Stimulated activated CD4-positive, alpha-beta T cell treated with anti-CD3 and anti-CD28 coated beads, Interleukin-2, amount 100 ng/mL, for 24 hours (primary cell): ENCODE results near the gene NUMB.
"Not testable (repeated sequence)": the region's sequence is repeated elsewhere in the genome, so short reads cannot be mapped to it uniquely, and the experiment has no call there.

Source experiments
- DNase-seq, 2 donors: peaks; one replicate each; pipeline ENCODE4 v3.0.0-alpha.2; 2020

Gene NUMB

DNA sequence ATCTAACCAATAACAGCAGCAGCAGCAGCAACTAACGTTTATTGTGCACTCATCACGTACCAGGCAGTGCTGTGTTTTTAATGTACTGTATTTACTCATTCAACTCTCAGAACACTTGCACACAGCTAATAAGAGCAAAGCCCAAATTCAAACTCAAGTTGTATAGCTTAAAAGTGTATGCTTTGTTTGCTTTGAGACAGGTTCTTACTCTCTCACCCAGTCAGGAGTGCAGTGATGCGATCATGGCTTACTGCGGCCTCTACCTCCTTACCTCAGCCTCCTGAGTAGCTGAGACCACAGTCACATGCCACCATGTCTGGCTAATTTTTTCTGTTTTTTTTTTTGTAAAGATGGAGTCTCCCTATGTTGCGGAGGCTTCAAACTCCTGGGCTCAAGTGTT, 115.7 kb downstream of the NUMB start:
- no peak for DNase-seq

DNA sequence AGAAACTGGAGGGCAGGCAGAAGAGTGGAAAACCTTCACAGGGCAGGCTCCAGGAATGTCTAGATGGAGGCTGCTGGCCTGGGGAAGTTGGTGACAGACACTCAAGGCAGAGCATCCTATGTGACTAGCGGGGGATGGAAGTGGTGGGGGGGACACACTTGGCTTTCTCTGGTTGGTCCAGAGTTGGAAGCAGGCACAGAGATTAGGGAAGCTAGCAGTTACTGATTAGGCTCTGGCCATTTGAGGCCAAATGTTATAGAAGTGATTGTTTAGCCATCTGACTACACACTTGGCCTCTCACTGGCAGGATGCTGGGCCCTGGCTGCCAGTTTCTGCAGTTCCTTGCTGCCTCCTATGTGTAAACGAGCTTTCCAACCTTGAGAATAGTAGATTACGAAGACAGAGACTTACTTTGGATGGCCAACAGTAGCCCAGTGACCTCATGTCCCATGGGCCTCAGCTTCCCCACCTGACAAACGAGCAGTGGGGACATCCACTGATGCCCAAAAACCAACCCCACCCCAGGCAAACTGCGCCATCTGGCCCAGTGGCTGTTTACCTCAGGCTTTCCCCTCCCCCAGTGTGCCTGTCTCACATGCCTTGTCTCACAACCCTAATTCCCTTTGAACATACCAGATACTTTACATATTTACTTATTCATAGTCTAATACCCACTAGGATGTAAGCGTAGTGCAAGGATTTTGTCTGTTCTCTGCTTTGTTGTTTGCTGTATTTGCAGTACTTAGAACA, 118.3 kb downstream of the NUMB start:
- DNase-seq: no peak

DNA sequence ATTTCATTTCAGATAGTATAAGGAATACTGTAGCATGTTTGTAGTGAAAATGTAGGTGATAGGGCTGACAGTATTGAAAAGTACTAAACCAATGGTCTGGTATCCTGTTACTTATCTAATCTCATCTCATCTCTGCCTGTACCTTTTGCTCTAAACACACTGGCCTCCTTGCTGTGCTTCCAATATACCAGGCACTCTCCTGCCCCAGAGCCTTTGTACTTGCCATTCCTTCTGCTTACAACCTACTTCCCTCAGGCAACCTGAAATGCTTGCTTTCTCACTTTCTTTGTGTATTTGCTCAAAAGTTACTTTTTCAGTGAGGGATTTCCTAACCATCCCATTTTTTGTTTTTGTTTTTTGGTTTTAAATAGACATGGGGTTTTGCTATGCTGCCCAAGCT, 119.1 kb downstream of the NUMB start:
- DNase-seq: no peak

DNA sequence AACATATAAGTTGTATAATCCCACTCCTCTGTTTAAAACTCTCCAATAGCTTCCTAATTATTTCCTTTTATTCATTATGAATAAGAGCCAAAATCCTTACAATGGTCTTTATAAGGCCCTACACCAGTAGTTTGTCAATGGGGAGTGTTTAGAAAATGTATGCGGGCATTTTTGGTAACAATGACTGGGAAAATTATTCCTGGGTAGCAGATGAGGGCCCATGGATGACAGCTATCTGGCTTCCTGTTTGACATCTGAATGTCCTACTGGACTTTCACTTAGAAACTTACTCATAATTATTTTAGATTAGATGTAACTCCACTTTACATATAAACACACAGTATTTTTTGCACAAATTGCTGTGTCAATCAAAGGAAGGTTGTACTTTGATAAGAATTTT, 119.8 kb downstream of the NUMB start:
- no peak for DNase-seq

DNA sequence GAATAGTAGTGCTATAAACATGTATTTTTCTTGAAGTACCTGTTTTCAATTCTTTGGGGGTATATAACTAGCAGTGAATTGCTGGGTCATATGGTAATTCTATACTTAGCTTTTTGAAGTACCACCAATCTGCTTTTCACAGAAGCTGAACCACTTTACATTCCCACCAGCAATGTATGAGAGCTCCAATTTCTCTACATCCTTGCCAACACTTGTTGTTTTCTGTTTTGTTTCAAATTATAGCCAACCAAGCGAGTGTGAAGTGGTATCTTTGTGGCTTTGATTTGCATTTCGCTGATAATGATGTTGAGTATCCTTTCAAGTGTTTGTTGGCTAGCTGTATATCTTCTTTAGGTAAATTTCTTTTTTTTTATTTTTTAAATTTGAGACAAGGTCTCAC, 125.3 kb downstream of the NUMB start:
- no peak for DNase-seq

DNA sequence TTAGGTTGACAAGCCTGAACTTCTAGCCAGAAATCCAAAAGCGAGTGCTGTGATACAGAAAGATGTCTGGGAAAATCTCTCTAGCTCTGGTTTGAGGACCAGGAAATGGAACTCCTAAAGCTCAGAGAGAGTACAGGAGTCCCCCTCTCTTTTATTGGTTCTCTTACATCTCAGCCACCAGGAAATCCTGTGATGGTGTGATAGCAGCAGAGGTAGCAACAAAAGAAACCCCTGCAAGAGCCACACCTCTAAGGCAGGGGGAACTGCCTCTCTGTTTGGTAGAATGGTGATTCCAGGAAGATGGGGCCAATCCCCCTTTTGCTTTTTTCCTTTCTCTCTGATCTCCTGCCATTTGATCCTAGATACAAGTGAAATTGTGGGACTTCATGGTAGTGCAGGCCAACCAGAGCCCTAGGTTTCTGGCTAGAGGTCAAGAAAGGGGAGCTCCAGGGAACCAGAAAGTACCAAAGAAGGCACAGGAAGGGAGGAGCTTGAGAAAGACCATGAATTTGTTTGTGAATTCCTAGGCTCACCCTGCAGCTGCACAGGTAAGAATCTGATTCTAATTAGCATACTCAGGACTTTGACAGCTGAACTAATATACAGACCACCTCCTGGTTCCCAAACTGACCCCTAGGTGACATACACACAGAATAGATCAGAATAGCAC, 132.6 kb downstream of the NUMB start:
- DNase-seq: no peak

DNA sequence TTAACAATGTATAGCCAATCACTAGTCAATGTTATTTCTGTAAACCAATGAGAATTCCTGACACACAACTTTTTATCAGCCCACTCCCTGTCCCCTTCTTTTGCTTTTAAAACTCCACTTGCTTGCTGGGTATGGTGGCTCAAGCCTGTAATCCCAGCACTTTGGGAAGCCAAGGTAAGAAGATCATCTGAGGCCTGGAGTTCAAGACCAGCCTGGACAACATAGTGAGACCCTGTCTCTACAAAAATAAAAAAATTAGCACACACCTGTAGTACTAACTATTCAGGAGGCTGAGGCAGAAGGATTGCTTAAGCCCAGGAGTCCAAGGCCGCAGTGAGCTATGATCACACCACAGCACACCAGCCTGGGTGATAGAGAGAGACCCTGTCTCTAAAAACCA, 133.3 kb downstream of the NUMB start:
- no peak for DNase-seq

DNA sequence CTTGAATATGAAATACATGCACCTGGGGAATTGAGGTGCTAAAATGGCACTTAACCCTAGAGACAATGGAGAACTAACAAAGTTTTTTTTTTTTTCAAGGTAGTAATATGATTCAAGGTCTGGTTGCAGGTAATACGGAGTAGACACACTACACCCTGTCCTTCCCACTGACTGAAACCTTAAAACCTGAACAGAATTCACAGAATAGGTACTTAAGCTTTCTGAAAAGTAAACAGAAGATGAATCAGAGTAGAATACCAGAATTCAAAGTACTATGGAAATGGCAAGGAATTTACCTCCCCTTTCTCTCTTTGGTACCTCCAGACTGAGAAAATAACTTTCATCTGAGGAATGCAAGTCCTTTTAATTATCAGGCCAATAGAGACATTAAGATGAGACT, 133.8 kb downstream of the NUMB start:
- DNase-seq: no peak

DNA sequence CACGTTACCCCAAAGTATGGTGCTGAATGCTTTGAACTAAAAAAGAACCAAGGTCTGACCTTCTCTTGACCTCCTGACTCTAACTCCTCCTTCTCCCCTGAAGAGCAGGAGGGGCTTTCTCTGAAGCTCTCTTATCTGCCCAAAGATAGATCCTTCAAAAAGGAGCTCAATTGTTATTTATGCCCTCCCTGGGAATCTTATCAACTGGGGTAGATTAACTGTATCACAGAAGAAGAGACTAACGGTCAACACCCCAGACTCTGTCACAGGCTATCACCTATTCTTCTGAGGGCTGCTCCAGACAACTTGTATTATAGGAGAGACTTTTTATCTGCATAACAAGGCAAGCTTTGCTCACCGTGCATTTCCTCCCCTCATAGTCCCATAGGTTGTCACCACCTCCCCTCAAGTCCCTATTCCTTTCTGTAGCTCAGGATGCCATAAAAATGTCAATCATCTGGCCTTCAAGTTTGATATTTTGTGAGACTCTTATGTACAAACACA, 134.4 kb downstream of the NUMB start:
- no peak for DNase-seq

DNA sequence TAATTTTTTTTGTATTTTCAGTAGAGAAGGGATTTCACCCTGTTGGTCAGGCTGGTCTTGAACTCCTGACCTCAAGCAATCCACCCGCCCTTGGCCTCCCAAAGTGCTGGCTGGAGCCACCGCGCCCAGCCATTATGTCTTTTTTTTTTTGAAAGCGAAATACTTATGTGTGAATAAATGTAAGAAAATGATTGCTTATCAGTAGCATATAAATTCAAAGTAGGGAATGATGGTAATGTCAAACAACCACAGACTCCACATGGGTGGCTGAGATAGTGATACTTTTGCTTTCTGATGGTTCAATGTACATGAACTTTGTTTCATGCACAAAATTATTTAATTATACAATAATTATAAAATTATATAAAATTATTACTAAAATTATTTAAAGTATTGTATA, 145.2 kb downstream of the NUMB start:
- DNase-seq: no peak

DNA sequence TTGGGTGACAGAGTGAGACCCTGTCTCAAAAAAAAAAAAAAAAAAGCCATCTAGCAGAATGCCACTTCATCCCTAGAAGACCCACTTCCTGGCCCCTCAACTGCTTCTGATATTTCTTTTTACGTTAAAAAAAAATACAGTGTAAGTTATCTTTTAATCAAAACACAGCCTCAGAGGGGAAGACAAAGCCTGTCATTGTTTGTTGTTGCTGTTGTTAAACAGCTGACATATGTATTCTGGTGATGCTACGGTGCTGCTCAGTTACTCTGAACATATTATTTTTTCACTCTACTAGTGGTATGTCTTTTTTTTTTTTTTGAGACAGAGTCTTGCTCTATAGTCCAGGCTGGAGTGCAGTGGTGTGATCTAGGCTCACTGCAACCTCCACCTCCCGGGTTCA, 145.7 kb downstream of the NUMB start:
- DNase-seq: no peak

DNA sequence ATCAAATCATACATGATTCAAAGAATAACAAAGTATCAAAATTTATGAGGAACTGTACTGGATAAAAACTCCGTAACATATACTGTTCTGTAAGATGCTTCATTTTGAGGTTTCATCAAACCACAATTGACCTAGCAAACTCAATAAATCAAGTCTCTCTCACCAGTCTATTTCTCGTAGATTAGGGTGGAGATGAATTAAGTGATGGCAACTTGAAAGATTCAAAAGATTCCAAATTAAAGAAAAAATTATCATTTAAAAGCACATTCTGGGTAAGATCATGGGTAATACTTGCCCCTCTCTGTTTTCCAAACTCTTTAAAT, 146.7 kb downstream of the NUMB start:
- DNase-seq: no peak

DNA sequence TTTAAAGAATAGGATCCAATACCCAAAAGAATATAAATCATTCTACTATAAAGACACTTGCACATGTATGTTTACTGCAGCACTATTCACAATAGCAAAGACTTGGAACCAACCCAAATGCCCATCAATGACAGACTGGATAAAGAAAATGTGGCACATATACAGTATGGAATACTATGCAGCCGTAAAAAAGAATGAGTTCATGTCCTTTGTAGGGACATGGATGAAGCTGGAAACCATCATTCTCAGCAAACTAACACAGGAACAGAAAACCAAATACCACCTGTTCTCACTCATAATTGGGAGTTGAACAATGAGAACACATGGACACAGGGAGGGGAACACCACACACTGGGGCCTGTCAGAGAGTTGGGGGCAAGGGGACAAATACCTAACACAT, 149.1 kb downstream of the NUMB start:
- DNase-seq: not testable (repeated sequence)

DNA sequence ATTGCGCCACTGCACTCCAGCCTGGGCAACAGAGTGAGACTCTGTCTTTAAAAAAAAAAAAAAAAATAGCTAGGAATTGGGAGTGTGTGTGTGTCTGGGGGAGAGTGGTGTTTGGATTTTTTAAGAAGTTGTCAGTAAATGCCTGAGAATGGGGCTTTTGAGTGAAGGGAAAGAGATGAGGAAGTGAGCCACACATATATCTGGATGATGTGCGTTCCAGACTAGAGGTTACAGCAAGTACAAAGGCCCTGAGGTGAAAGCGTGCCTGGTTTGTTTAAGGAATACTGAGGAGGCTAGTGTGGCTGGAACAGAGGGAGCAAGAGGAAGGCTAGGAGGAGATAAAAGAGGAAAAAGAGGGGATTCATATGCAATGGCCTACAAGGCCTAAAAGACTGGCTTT, 151.1 kb downstream of the NUMB start:
- DNase-seq: no peak

DNA sequence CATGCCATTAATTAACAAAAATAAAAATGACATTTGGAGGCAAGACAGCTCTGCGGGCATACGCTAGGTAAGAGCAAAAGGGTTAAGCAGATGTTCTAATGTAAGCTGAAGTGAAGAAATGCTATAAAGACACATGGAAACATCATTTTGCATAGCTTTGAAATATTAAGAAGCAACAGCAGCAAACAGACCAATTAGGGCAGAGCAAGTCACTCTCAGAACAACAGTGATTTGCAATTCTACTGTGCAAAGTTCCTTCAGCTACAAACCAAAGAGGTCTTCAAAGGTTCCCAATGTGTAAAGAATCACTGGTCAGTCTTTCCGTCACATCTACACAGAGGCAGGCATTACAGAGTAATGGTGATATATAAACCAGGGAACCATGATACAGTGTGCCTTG, 152.8 kb downstream of the NUMB start:
- DNase-seq: no peak

DNA sequence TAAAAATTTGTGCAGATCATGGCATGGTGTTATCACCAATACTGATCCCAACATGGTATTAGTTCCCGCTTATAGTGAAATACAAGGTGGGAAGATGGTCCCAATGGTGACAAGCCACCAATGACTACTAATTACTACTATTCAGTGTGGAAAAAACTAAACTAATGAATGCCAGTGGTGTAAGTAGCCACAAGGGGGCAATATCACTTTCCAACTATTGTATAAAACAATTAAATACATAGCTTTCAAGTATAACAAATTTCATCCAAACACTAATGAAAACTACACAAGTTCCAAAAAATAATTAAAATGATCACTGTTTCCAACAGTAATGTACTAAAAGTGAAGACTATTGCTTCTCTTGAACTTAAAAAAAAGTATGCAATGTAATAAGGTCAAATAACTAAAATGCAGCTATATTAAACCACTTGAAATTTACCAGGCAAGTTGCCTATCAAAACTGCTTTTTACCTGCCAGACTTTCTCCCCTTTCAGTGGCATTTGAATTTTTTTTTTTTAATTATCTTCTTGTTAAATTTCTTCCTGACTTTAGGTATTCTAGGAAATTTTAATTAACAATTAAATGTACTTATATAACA, 163.0 kb downstream of the NUMB start:
- DNase-seq: no peak

DNA sequence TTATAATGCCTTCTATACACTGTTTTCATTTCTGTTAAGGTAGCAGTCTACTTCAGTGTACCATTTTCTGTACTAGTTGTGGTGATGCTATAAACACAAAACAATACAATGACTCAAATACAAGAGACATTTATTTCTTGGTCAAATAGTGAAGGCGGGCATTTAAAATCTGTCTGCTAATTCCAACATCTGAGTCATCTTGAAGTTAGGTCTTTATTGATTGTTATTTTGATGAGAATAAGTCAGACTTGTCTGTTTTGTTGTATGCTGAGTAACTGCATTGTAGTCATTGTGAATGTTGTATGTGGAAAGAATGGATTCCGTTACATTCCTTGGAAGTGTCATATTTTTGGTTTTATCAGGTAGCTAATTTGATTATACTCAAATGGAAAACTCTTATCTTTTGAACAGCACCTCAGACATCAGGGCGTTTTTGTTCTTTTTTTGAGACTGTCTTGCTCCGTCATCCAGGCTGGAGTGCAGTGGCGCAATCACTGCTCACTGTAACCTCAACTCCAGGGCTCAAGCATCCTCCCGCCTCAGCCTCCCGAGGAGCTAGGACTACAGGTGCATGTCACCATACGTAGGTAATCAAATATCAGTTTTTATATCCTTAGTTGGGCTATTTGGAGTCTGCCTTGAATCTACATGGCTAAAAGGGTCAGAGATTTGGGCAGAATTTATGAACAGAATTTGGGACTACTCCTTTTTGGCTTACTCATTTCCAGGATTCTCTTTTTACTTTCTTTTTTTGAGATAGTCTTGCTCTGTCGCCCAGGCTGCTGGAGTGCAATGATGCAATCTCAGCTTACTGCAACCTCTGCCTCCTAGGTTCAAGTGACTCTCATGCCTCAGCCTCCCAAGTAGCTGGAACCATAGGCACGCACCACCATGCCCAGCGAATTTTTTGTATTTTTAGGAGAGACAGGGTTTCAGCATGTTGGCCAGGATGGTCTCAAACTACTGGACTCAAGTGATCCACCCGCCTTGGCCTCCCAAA, 164.3 kb downstream of the NUMB start:
- DNase-seq: no peak

DNA sequence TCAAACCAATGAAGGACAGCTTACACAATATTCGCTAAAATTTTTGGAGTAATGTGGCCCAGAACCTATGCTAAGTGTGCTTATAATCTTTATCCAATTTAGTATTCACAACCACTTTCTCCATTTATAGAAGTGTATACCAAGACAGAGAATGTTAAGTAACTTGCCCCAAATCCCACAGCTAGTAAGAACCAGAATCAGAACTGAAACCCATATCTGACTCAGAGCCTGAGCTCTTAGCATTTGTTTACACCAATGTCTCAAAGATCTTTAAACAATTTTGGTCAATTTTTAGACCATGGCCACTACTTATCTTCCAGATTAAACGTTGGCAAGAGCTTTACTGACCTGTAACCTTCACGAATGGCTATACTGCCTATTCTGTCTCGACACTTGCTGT, 168.1 kb downstream of the NUMB start:
- no peak for DNase-seq

DNA sequence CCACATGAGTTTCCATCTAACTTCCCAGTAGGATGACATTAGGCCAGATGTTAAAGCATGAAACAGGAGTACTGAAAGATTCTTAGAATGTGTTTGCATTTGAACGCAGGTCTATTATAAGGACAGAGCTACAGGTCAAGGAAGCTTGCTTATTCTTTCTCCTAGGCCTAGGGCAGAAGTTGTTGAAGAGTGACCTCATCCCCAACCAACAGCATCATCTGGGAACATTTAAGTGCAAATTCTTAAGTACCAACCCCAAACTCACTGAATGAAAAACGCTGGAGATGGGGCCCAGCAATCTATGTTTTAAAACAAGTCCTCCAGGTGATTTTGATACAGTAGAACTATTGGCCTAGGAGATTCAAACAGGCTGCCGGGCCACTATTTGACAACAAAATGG, 168.6 kb downstream of the NUMB start:
- no peak for DNase-seq

DNA sequence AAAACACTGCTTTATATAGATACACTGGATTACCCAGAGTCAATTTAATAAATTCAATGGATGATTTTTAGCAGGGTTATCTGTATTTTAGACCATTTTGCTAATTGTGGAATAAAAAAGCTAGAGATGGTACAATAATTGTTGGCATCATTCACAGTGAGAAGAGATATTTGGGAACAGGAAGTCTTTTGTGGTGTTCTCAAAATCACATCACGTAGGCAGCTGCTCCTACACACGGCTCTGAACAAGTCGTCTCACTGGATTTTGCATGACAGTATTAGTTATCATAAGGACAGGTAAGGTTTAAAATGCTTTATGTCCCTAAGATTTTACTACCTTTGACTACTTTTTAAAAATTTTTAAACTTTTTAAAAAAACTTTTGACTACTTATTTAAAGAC, 169.0 kb downstream of the NUMB start:
- no peak for DNase-seq

DNA sequence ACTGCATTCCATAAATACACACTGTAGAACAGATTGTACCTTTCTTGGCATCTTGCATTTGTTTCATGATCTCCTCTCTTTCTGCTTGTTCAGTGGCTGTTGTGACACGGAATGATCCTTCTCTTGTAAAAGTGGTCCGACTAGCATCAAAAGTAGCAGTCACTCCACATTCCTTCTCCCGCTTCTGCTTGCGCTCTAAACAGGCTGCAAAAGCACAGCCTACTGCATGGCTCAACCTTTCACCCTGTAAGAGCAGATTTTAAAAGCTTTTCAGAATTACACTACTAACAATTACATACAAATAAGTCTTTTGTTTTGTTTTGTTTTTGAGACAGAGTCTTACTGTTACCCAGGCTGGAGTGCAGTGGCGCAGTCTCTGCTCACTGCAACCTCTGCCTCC, 171.3 kb downstream of the NUMB start:
- DNase-seq: no peak

DNA sequence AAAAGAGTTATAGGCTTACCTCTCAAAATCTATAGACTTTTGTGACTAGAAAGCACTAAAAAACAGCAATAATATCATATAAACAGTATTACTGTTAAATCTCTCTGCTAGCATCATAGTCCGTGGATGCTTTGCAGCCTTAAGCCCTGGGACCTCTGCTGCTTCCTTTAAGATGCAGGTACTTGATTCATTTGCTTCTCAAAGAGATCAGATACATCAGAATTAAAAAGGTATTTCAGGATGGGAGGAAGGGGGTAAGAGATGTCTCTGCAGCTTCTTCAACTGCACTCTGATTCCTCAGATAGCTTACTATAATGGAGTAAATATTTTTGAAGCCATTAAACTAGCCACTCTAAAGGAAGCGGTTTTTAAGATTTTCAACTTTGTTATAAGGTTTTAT, 171.7 kb downstream of the NUMB start:
- DNase-seq: no peak

DNA sequence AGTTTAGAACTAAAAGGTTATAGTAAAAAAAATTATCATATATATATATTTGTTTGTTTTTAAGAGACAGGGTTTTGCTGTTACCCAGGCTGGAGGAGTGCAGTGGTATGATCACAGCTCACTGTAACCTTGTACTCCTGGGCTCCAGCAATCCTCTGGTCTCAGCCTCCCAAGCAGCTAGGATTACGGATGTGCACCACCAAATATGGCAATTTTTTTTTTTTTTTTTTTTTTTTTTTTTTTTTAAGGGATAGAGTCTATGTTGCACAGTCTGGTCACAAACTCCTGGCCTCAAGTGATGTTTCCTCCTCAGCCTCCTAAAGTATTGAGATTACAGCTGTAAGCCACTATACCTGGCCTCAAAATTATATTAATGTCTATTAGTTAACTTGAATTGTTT, 172.4 kb downstream of the NUMB start:
- no peak for DNase-seq
